ENCODE results near the gene FGF1.

The FGF1 gene

DNA sequence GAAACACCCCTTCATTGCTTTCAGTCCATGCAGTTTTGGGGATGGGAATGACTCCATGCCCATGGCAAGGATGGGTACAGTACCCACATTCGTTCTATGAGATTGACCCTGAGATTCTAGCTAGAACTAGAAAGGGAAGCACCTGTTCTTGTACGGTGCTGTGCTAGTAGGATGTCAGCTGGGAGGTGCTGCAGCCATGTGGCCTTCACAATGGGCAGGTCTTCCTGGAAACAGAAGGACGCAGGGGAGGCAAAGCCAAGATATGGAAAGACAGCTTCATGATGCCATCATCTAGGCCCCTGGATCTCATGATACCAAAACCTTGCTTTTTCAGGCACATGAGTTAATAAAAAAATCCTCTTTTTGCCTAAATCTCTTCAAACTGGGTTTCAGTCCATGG, 10.5 kb upstream of the FGF1 start:
- DNase-seq (no peak), ATAC-seq (no peak)

GRCh38 chr5:142694092-142694856, 8.4 kb upstream of the FGF1 start:
- DNase-seq: no peak
- ATAC-seq: peak; percentile 58

GRCh38 chr5:142692321-142692894, 6.5 kb upstream of the FGF1 start:
- ATAC-seq (no peak), DNase-seq (no peak)

GRCh38 chr5:142690667-142691066, 4.8 kb upstream of the FGF1 start:
- DNase-seq (no peak), ATAC-seq (no peak)

- no peak for ATAC-seq
These were observed 3.2 kb upstream of the FGF1 start for GRCh38 chr5:142689081-142689480.

GRCh38 chr5:142688281-142688989, 2.5 kb upstream of the FGF1 start:
- DNase-seq: no peak
- ATAC-seq: no peak

More at GRCh38 chr5:142689081-142689480, 3.2 kb upstream of the FGF1 start:
- DNase-seq: no peak

- ATAC-seq: no peak
These were observed 1.1 kb upstream of the FGF1 start for GRCh38 chr5:142686968-142687367.

DNA sequence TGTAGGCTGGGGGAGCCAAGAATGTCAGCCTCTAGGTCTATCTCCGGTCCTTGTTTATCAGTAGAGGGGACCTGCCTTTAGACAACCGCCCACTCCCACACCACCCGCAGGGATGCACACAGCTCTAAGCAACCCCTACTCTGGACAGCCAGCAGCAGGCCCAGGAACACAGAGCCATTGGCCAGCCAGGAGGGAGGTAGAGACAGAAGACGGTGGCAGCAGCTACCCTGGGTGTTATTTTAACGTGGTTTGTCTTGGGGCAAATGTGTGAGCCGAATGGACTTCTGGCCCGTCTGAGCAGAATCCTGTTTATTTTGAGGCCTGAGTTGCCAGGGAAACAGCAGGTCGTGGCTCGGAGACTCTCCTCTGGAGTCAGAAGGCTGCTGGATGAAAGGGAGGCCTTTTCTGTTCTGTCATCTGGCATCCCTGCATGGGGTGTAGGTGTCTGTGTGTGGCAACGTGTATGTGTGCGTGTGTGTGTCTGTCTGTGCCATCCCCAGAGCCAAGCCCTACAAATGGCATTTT, 382 bp upstream of the FGF1 start:
- ATAC-seq: no peak
- no peak for DNase-seq

More at GRCh38 chr5:142686968-142687367, 1.1 kb upstream of the FGF1 start:
- no peak for DNase-seq

GRCh38 chr5:142684508-142685041, 1.3 kb downstream of the FGF1 start:
- DNase-seq (no peak), ATAC-seq (no peak)

- ATAC-seq (no peak), DNase-seq (no peak)
These were observed 1.9 kb downstream of the FGF1 start for GRCh38 chr5:142683881-142684505.

GRCh38 chr5:142683116-142683515, 2.8 kb downstream of the FGF1 start:
- DNase-seq (no peak), ATAC-seq (no peak)

GRCh38 chr5:142680605-142681259, 5.2 kb downstream of the FGF1 start:
- ATAC-seq (no peak), DNase-seq (no peak)

DNA sequence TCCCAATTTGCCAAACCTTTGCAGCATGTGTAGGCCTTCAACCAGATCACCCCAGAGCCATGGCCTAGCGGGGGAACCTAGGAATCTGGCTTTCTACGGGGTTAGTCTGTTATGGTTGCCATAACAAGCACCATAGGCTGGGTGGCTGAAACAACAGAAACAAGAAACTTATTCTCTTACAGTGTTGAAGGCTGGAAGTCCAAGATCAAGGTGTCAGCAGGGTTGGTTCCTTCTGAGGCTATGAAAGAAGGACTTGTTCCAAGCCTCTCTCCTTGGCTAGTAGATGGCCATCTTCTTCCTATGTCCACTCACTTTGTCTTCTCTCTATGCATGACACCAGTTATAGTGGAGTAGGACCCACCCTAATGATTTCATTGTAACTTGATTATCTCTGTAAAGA, 6.1 kb downstream of the FGF1 start:
- DNase-seq (no peak), ATAC-seq (no peak)

GRCh38 chr5:142678529-142678928, 7.4 kb downstream of the FGF1 start:
- DNase-seq (no peak), ATAC-seq (no peak)

DNA sequence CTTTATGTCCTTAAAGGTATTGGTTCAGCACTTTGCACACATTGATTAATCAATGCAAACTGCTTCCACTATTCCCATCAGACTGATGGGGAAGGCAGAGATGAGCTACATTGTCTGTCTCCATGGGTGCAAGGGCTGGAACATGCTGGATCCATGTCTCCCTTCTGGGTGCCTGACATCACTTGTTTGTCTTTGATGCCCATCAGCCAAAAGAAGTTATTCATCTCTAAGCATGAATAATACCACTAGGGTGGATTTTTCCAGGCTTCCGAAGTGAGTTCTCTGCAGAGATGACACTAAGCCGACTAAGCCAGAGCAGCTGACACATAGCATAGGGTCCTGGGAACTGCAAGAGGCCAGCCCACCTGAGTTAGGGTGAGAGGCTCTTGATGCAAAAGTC, 8.7 kb downstream of the FGF1 start:
- no peak for DNase-seq
- ATAC-seq: no peak

DNA sequence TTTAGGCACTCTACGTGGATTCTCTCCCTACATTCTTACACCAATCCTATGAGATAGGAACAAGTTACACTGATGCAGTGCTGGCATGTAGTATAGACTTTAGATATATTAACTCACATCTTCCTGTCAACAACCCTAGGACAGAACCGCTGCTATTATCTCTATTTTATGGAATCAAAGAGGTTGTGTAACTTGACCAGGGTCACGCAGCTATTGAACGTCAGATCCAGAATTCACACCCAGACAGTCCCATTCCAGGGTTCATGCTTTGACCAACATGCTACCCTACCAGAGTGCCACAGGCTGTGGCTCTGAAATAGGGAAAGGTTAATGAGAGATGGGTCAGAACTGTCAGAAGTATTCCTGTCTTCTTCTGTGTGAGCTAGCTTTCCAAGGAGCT, 9.6 kb downstream of the FGF1 start:
- no peak for ATAC-seq
- no peak for DNase-seq

- ATAC-seq: no peak
- DNase-seq: no peak
These were observed 11.1 kb downstream of the FGF1 start for GRCh38 chr5:142674531-142675469.

GRCh38 chr5:142671801-142672200, 14.1 kb downstream of the FGF1 start:
- no peak for DNase-seq
- no peak for ATAC-seq

DNA sequence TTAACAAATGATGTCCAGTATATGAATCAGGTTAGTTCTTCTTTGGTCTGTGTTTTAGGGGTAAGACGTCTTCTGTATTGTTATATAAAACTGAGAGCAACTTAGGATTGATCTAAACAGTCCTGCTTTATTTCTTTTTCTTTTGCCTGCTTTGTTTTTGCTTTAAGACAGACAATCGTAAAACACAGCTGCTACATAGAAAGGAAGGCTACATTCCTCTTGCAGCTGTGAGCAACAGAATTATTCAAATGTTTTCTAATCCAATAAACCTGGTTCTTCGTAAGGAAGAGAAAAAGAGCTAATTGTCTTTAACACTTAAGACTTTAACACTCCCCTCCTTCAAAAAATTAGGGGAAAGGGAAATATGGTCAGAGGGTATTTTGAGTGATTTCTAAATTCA, 14.6 kb downstream of the FGF1 start:
- no peak for DNase-seq
- ATAC-seq: no peak

GRCh38 chr5:142670804-142671203, 15.1 kb downstream of the FGF1 start:
- no peak for ATAC-seq
- no peak for DNase-seq

- DNase-seq (no peak), ATAC-seq (no peak)
These were observed 16.4 kb downstream of the FGF1 start for GRCh38 chr5:142669477-142669876.

Measured in stimulated activated naive CD8-positive, alpha-beta T cell treated with anti-CD3 and anti-CD28 coated beads, Interleukin-15, Interleukin-2, amounts not matched to agents 100 U/mL and 50 U/mL, for 24 hours (primary cell).